ENCODE results near the gene CCR6. TPM values are rescaled to one million over a fixed set of nuclear protein-coding genes. Genes with fewer than 3 reads are reported as not detected.
"Not testable (repeated sequence)": the region's sequence is repeated elsewhere in the genome, so short reads cannot be mapped to it uniquely, and the experiment has no call there.

Gene CCR6
- total and polyA plus RNA-seq, 4 donors, result 0.16 to 0.39 (median 0.32) TPM

- WGBS, 2 donors, result 76 to 80% methylated on average over 8 to 9 of the region's 9 CpGs
- not testable (repeated sequence) for H3K27me3 ChIP-seq (ENCODE audit: control insufficient read depth in 3 of 3, insufficient read depth in 3 of 3, low read length in 2 of 3); ATAC-seq (ENCODE audit: insufficient read depth, low FRiP score)
These were observed 64.4 kb downstream of the CCR6 start for GRCh38 chr6:167187275-167187674.

More at GRCh38 chr6:167187275-167187674, 64.4 kb downstream of the CCR6 start:
- H3K4me1 ChIP-seq (ENCODE audit: control insufficient read depth in 5 of 5, insufficient read depth in 5 of 5, low read length in 5 of 5); H3K9me3 ChIP-seq (ENCODE audit: control insufficient read depth in 4 of 4, insufficient read depth in 3 of 4, low read length in 3 of 4); H3K9ac ChIP-seq (ENCODE audit: insufficient read depth in 1 of 2, low read length in 2 of 2); DNase-seq; H3K27ac ChIP-seq (ENCODE audit: low read depth in 1 of 2, low read length in 1 of 2); H3K4me3 ChIP-seq; H3K36me3 ChIP-seq (ENCODE audit: control insufficient read depth in 4 of 4, insufficient read depth in 4 of 4, low read length in 4 of 4): not testable (repeated sequence)

Other genes starting within 250 kb of the CCR6 start
- gene RNASET2, start 166.5 kb upstream of the CCR6 start, total RNA-seq, result 10 to 100 TPM; 68.4 to 92.1 TPM
- gene RNASET2, start 166.5 kb upstream of the CCR6 start, polyA plus RNA-seq, result 10 to 100 TPM; 55.2 to 87.3 TPM
- gene CEP43, start 123.7 kb upstream of the CCR6 start, total RNA-seq, result 10 to 100 TPM; 12.0 to 43.2 TPM
- gene CEP43, start 123.7 kb upstream of the CCR6 start, polyA plus RNA-seq, result 1 to 10 TPM; 6.6 to 8.6 TPM
- under 1 TPM in 1 of 2 donors, not detected in 1; 0.23 TPM for gene GPR31, start 34.9 kb downstream of the CCR6 start, total RNA-seq
- under 1 TPM in 1 of 2 donors, not detected in 1; 0.02 TPM for gene GPR31, start 34.9 kb downstream of the CCR6 start, polyA plus RNA-seq
- gene UNC93A, start 168.2 kb downstream of the CCR6 start, total RNA-seq, result not detected
- not detected for gene UNC93A, start 168.2 kb downstream of the CCR6 start, polyA plus RNA-seq
- not detected for gene TTLL2, start 202.0 kb downstream of the CCR6 start, total RNA-seq
- gene TTLL2, start 202.0 kb downstream of the CCR6 start, polyA plus RNA-seq, result not detected

All from lung (tissue), 10 donors.